HG03045 (cell line): ENCODE measurements around the gene STRN.
A peak's percentile ranks its signal among the peaks of the same experiment; 100 is the strongest.
"Not testable (repeated sequence)": the region's sequence is repeated elsewhere in the genome, so short reads cannot be mapped to it uniquely, and the experiment has no call there.

Experiments used
- ATAC-seq: cut with Tn5 transposase; IDR thresholded peaks from one replicate; pipeline ENCODE4 v1.9.1; 2021; ENCODE audit warnings: mild to moderate bottlenecking, moderate library complexity; ENCODE audit not compliant: unreplicated experiment

Gene STRN

DNA sequence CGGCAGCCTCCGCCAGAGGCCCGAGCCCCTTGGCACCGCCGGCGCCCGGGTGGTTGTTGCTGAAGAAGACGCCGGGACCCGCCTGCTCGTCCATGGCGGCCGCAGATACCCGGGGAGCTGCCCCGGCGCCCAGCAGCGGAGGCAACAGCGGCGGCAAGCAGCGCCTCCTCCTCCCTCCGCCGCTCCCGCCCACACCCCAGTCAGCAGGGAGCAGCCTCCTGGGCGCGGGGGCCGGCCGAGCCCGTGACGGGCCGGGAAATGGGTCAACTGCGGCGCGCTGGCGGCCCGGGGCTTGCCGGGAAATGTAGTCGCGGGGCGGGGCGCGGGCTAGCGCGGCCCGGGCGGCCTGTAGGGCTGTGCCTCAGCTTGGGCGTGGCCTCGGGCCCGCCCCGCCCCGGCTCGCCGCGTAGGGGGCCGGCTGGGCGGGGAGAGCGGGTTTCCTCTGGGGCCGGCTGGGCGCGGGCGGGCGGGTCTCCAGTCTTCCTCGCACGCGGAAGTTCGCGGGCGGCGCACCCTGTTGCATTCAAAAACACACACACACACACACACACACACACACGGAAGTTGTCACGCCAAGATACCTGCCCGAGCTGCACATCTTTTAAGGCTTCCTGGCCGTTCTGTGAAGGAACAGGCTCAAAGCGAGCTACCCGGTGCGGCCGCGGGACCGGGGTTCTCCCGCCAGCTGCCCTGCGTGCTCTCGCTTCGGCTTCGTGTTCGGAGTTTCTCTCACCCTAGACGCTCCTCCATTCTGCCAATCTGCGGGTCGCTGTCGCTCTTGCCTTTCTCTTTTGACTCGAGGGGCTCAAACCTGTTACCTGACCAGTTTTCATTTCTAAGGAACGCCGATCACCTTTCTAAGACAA is at the start of gene STRN:
Gene STRN, minus strand, starts transcription at position 167 of the 866 bp plus-strand sequence. Its CDS starts 73 bp downstream, at position 94.
- peak; percentile 98 for ATAC-seq

GRCh38 chr2:37013315-37013641 is 46.9 kb upstream of the STRN start:
- no peak for ATAC-seq

GRCh38 chr2:37011130-37011529 is 44.8 kb upstream of the STRN start:
- ATAC-seq: no peak

GRCh38 chr2:37005118-37005868 is 39.0 kb upstream of the STRN start:
- ATAC-seq: peak; percentile 93

DNA sequence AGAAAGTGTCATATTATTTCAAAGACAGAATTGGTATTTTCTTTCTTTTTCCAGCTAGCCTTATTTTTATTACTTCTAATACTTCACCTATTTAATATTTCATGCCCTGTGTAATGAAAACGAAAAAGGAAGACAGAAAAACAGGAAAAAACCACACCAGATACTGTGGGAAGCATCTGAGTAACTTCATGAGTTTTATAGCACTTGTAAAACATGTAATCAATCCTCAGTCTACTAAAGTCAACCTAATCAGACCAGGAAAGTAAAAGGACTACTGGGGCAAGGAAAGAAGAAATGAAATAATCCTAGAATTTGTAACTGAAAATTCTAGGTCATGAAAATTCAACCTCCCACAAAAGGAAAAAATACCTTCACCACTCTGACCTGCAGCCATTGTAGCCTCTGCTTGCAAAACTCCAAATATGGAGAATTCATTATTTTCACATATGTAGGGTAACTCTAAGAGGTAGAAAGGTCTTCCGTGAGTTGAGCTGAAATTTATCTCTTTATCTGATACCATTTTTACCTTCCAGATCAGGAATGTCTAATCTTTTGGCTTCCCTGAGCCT is 34.7 kb upstream of the STRN start:
- ATAC-seq: no peak

- ATAC-seq: no peak
These were observed 34.0 kb upstream of the STRN start for GRCh38 chr2:37000318-37000717.

GRCh38 chr2:36999416-36999815 is 33.1 kb upstream of the STRN start:
- not testable (repeated sequence) for ATAC-seq

GRCh38 chr2:36993841-36994620 is 27.7 kb upstream of the STRN start:
- ATAC-seq: no peak

GRCh38 chr2:36988008-36988407 is 21.7 kb upstream of the STRN start:
- ATAC-seq: no peak

GRCh38 chr2:36982467-36982866 is 16.1 kb upstream of the STRN start:
- no peak for ATAC-seq

DNA sequence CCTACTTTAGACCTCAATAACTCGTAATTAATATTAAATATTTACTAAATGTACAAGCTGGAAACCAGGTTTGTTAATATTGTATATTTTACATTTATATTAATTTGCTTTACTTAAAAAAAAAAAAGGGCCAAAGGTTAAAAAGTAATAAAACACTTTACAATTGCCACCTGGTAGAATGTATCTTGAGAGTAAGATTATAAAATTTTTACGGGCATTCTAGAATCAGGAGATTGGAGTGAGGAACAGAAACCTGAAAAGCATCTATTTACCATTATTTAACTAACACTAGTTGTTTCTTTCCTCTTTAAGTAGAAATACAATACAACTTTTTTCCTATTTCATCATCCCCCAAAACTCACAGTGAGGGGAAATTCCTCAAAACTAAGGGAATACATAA is 15.6 kb upstream of the STRN start:
- no peak for ATAC-seq

DNA sequence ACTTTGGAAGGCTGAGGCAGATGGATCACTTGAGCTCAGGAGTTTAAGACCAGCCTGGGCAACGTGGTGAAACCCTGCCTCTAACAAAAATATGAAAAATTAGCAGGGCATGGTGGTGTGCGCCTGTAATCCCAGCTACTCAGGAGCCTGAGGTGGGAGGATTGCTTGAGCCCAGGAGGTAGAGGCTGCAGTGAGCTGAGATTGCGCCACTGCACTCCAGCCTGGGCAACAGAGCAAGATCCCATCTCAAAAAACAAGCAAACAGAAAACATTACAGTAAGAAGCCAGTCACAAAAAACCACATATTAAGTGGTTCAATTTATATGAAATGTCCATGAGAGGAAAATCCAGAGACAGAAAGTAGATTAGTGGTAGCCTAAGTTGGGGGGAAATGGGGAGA is 12.7 kb upstream of the STRN start:
- not testable (repeated sequence) for ATAC-seq

- ATAC-seq: no peak
These were observed 9.7 kb upstream of the STRN start for GRCh38 chr2:36976065-36976464.

DNA sequence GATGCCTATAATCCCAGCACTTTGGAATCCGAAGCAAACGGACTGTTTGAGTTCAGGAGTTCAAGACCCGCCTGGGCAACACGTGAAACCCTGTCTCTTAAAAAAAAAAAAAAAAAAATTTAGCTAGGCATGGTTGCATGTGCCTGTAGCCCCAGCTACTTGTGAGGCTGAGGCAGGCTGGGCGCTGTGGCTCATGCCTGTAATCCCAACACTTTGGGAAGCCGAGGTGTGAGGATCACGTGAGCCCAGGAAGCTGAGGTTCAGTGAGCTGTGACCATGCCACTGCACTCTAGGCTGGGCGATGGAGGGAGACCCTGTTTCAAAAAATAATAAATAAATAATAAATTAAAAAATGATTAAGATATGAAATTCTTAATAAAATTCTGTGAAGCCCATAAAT is 9.0 kb upstream of the STRN start:
- no peak for ATAC-seq

DNA sequence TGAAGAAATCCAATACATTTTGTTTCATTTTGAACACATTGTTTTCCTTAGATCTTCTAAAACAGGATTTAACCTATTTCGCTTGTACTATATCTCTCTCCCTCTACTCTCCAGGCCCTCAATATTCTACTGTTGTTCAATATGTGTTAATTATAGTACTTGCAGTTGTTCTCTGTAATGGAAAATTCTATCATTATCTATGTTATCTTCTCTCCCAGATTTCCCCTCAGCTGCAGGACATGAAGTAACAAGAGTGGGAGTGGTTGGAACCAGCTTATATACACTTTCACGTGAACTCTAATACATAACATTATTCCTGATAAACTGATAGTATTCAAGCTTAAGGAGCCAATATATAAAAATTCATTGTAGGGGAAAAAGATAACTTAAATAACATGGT is 7.0 kb upstream of the STRN start:
- no peak for ATAC-seq

DNA sequence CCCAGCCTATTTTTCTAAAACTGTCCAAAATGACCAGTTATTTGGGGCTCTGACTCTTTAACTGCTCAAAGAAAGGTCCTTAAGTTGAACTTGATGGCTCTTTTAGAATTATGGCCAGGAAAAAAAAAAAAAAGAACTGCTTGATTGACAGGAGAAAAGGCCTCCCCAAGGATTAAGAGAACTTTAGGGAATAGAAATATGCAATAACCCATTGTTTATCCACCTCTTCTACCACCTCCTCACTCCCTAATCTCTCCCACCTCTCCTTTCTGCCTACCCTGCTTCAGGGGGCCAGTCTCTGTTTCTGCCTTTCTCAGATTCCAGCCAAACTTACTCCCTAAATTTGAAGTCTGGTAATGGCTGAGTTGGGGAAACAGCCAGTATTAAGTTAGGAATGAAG is 5.7 kb upstream of the STRN start:
- ATAC-seq: no peak

DNA sequence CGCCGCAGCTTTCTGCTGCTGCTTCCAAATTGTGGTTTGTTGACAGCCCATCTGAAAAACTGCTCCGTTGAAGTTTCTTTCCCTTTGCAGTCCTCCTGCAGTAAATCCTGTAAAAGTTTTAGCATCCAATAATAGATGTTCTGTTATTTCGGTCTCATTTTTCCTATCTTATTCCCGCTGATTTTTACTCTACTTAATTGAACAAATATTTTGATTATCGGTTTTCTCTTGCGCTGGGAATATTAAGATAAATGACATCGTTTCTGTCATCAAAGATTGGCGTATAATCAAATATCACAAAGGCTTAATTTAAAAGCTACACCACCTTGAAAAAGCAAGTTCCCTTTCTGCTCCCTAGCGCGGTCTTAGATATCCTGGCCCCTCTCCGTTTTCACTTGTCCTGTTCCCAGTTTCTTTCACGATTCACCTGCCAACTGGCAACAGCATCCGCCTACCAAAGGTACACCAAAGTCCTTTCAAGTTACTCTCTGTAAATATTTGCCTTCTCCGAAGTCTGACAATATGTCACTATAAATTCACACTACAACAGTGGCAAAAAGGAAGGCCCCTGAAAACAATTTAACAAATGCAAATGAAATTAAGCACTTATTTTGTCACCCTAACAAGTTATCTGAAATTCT is 1.0 kb upstream of the STRN start:
- ATAC-seq: no peak

DNA sequence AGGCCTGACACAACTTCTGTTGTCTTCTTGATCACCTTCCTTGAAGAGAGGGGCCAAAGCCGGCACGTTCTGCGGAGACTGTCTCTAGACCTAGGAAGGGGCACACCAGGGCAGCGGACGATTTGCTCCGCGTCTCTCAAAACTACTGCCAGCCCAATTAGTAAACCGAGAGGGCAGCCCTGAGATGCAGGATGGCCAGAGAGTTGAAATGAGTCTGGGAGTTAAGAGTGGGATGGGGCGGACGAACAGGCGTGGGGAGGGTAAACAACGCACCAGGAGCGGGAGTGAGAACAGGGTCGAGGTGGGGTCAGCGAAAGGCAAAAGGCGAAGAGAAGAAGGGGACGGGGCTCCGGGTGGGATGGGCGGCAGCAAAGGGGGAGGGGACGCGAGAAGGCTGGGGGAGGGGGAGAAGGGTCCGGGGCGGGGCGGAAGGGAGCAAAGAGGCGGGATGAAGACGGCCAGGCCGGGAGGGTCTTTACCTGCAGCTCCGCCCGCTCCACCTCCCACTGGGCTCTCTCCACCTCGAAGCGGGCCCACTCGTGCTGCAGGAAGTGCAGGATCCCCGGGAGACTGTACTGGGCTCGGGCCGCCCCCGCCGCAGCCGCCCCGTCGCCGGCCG is 476 bp downstream of the STRN start:
- ATAC-seq: peak; percentile 34

- ATAC-seq: no peak
These were observed 1.1 kb downstream of the STRN start for GRCh38 chr2:36965206-36965605.

GRCh38 chr2:36964496-36965058 is 1.8 kb downstream of the STRN start:
- no peak for ATAC-seq
